Stomach (tissue), 4 donors: Measurements from ENCODE around the gene SBF2.

Experiments
- CTCF ChIP-seq, 7 experiments: fragments of 450-650 bp in 4 of 7; fragments of 200-600 bp in 3 of 7; sonication (generic) in 3 of 7; IDR thresholded peaks; one replicate each; pipeline ENCODE4 v1.5.1; 2016 to 2019; ENCODE audit warnings: antibody characterized with exemption in 7 of 7, control low read depth in 2 of 7, mild to moderate bottlenecking in 1 of 7
- POLR2A ChIP-seq, 4 donors: fragments of 450-650 bp; IDR thresholded peaks; one replicate each; pipeline ENCODE4 v1.6.1; 2016; ENCODE audit warnings: antibody characterized with exemption in 4 of 4, control low read depth in 2 of 4, mild to moderate bottlenecking in 1 of 4, moderate library complexity in 1 of 4
- POLR2AphosphoS5 ChIP-seq, 3 donors: sonication (generic); formaldehyde crosslinking; IDR thresholded peaks; one replicate each; pipeline ENCODE4 v1.6.1; 2016; ENCODE audit warnings: antibody characterized with exemption in 3 of 3

- no peak for TF ChIP-seq POLR2AphosphoS5 (IDR thresholded peaks at IDR 0.05)
- no peak for TF ChIP-seq CTCF (IDR thresholded peaks at IDR 0.05)
- TF ChIP-seq POLR2A (IDR thresholded peaks at IDR 0.05) = no peak
Observed at GRCh38 chr11:10315083-10315482, 21.1 kb upstream of the SBF2 start.
